ENCODE data around the gene CC2D1A.
"Not testable (repeated sequence)": the region's sequence is repeated elsewhere in the genome, so short reads cannot be mapped to it uniquely, and the experiment has no call there.

The CC2D1A gene

GRCh38 chr19:13909430-13909829 is 3.4 kb downstream of the CC2D1A start:
- Histone ChIP-seq H3K9ac (ENCODE audit: low read depth, low read length) (no peak overlapping the region), H3K27ac (ENCODE audit: low read depth, low read length) (no peak overlapping the region), H3K9me3 (ENCODE audit: control insufficient read depth, insufficient read depth, low read length) (no peaks in the 10 kb centered on the region), H3K4me3 (ENCODE audit: low read depth, low read length) (no peak overlapping the region), H3K4me1 (ENCODE audit: control insufficient read depth, insufficient read depth, low read length) (no peaks in the 10 kb centered on the region), H3K27me3 (ENCODE audit: control insufficient read depth, insufficient read depth, low read length) (peaks cover 10% of the 10 kb centered on the region), H3K36me3 (ENCODE audit: control insufficient read depth, insufficient read depth, low read length) (peaks cover 24% of the 10 kb centered on the region)

- Histone ChIP-seq H3K9ac (ENCODE audit: low read depth, low read length) (no peak overlapping the region), H3K36me3 (ENCODE audit: control insufficient read depth, insufficient read depth, low read length) (peaks cover 53% of the 10 kb centered on the region), H3K4me3 (ENCODE audit: low read depth, low read length) (no peak overlapping the region), H3K27ac (ENCODE audit: low read depth, low read length) (no peak overlapping the region), H3K4me1 (ENCODE audit: control insufficient read depth, insufficient read depth, low read length) (no peaks in the 10 kb centered on the region), H3K27me3 (ENCODE audit: control insufficient read depth, insufficient read depth, low read length) (no peaks in the 10 kb centered on the region), H3K9me3 (ENCODE audit: control insufficient read depth, insufficient read depth, low read length) (no peaks in the 10 kb centered on the region)
Observed at GRCh38 chr19:13913352-13913751, 7.4 kb downstream of the CC2D1A start.

GRCh38 chr19:13914777-13915176 is 8.8 kb downstream of the CC2D1A start:
- Histone ChIP-seq H3K27ac (ENCODE audit: low read depth, low read length) (no peak overlapping the region), H3K36me3 (ENCODE audit: control insufficient read depth, insufficient read depth, low read length) (peaks cover 59% of the 10 kb centered on the region), H3K9ac (ENCODE audit: low read depth, low read length) (no peak overlapping the region), H3K9me3 (ENCODE audit: control insufficient read depth, insufficient read depth, low read length) (no peaks in the 10 kb centered on the region), H3K4me1 (ENCODE audit: control insufficient read depth, insufficient read depth, low read length) (no peaks in the 10 kb centered on the region), H3K4me3 (ENCODE audit: low read depth, low read length) (no peak overlapping the region), H3K27me3 (ENCODE audit: control insufficient read depth, insufficient read depth, low read length) (no peaks in the 10 kb centered on the region)

- H3K27ac ChIP-seq (ENCODE audit: low read depth, low read length), result no peak overlapping the region
- H3K36me3 ChIP-seq (ENCODE audit: control insufficient read depth, insufficient read depth, low read length), result peaks cover 70% of the 10 kb centered on the region
Observed at GRCh38 chr19:13917888-13918406, 11.9 kb downstream of the CC2D1A start.

GRCh38 chr19:13918726-13919411 is 12.9 kb downstream of the CC2D1A start:
- no peak overlapping the region for H3K4me3 ChIP-seq (ENCODE audit: low read depth, low read length)
- H3K4me1 ChIP-seq (ENCODE audit: control insufficient read depth, insufficient read depth, low read length), result no peaks in the 10 kb centered on the region
- H3K9me3 ChIP-seq (ENCODE audit: control insufficient read depth, insufficient read depth, low read length), result peaks cover 5% of the 10 kb centered on the region; the same call in 1 of the 2 replicates
- H3K27ac ChIP-seq (ENCODE audit: low read depth, low read length), result no peak overlapping the region
- no peaks in the 10 kb centered on the region for H3K27me3 ChIP-seq (ENCODE audit: control insufficient read depth, insufficient read depth, low read length)
- peaks cover 71% of the 10 kb centered on the region for H3K36me3 ChIP-seq (ENCODE audit: control insufficient read depth, insufficient read depth, low read length)
- no peak overlapping the region for H3K9ac ChIP-seq (ENCODE audit: low read depth, low read length)

More at GRCh38 chr19:13917888-13918406, 11.9 kb downstream of the CC2D1A start:
- Histone ChIP-seq H3K4me3 (ENCODE audit: low read depth, low read length) (no peak overlapping the region), H3K9ac (ENCODE audit: low read depth, low read length) (no peak overlapping the region), H3K4me1 (ENCODE audit: control insufficient read depth, insufficient read depth, low read length) (no peaks in the 10 kb centered on the region), H3K27me3 (ENCODE audit: control insufficient read depth, insufficient read depth, low read length) (no peaks in the 10 kb centered on the region), H3K9me3 (ENCODE audit: control insufficient read depth, insufficient read depth, low read length) (peaks cover 5% of the 10 kb centered on the region; the same call in 1 of the 2 replicates)

GRCh38 chr19:13920524-13920923 is 14.5 kb downstream of the CC2D1A start:
- H3K9me3 ChIP-seq (ENCODE audit: control insufficient read depth, insufficient read depth, low read length), result peaks cover 5% of the 10 kb centered on the region; the same call in 1 of the 2 replicates
- no peak overlapping the region for H3K9ac ChIP-seq (ENCODE audit: low read depth, low read length)
- no peak overlapping the region for H3K4me3 ChIP-seq (ENCODE audit: low read depth, low read length)
- peaks cover 69% of the 10 kb centered on the region for H3K36me3 ChIP-seq (ENCODE audit: control insufficient read depth, insufficient read depth, low read length)
- H3K4me1 ChIP-seq (ENCODE audit: control insufficient read depth, insufficient read depth, low read length), result no peaks in the 10 kb centered on the region
- H3K27me3 ChIP-seq (ENCODE audit: control insufficient read depth, insufficient read depth, low read length), result no peaks in the 10 kb centered on the region
- no peak overlapping the region for H3K27ac ChIP-seq (ENCODE audit: low read depth, low read length)

- H3K9ac ChIP-seq (ENCODE audit: low read depth, low read length), result no peak overlapping the region
- no peaks in the 10 kb centered on the region for H3K27me3 ChIP-seq (ENCODE audit: control insufficient read depth, insufficient read depth, low read length)
- no peaks in the 10 kb centered on the region for H3K4me1 ChIP-seq (ENCODE audit: control insufficient read depth, insufficient read depth, low read length)
- peaks cover 5% of the 10 kb centered on the region; the same call in 1 of the 2 replicates for H3K9me3 ChIP-seq (ENCODE audit: control insufficient read depth, insufficient read depth, low read length)
- H3K4me3 ChIP-seq (ENCODE audit: low read depth, low read length), result no peak overlapping the region
- H3K27ac ChIP-seq (ENCODE audit: low read depth, low read length), result no peak overlapping the region
- peaks cover 66% of the 10 kb centered on the region for H3K36me3 ChIP-seq (ENCODE audit: control insufficient read depth, insufficient read depth, low read length)
Observed at GRCh38 chr19:13920940-13921747, 15.1 kb downstream of the CC2D1A start.

GRCh38 chr19:13922118-13922517 is 16.1 kb downstream of the CC2D1A start:
- H3K27ac ChIP-seq (ENCODE audit: low read depth, low read length); H3K4me1 ChIP-seq (ENCODE audit: control insufficient read depth, insufficient read depth, low read length); H3K4me3 ChIP-seq (ENCODE audit: low read depth, low read length); H3K27me3 ChIP-seq (ENCODE audit: control insufficient read depth, insufficient read depth, low read length); H3K9ac ChIP-seq (ENCODE audit: low read depth, low read length); H3K9me3 ChIP-seq (ENCODE audit: control insufficient read depth, insufficient read depth, low read length): not testable (repeated sequence)
- H3K36me3 ChIP-seq (ENCODE audit: control insufficient read depth, insufficient read depth, low read length), result peaks cover 67% of the 10 kb centered on the region

GRCh38 chr19:13923194-13923987 is 17.4 kb downstream of the CC2D1A start:
- Histone ChIP-seq H3K27me3 (ENCODE audit: control insufficient read depth, insufficient read depth, low read length) (no peaks in the 10 kb centered on the region), H3K27ac (ENCODE audit: low read depth, low read length) (no peak overlapping the region), H3K4me1 (ENCODE audit: control insufficient read depth, insufficient read depth, low read length) (no peaks in the 10 kb centered on the region), H3K9ac (ENCODE audit: low read depth, low read length) (no peak overlapping the region), H3K36me3 (ENCODE audit: control insufficient read depth, insufficient read depth, low read length) (peaks cover 72% of the 10 kb centered on the region), H3K4me3 (ENCODE audit: low read depth, low read length) (no peak overlapping the region), H3K9me3 (ENCODE audit: control insufficient read depth, insufficient read depth, low read length) (peaks cover 5% of the 10 kb centered on the region; the same call in 1 of the 2 replicates)

- H3K9ac ChIP-seq (ENCODE audit: low read depth, low read length), result no peak overlapping the region
- no peak overlapping the region for H3K4me3 ChIP-seq (ENCODE audit: low read depth, low read length)
- no peaks in the 10 kb centered on the region for H3K4me1 ChIP-seq (ENCODE audit: control insufficient read depth, insufficient read depth, low read length)
- H3K27ac ChIP-seq (ENCODE audit: low read depth, low read length), result no peak overlapping the region
- peaks cover 66% of the 10 kb centered on the region for H3K36me3 ChIP-seq (ENCODE audit: control insufficient read depth, insufficient read depth, low read length)
- H3K27me3 ChIP-seq (ENCODE audit: control insufficient read depth, insufficient read depth, low read length), result no peaks in the 10 kb centered on the region
- peaks cover 1% of the 10 kb centered on the region; the same call in 1 of the 2 replicates for H3K9me3 ChIP-seq (ENCODE audit: control insufficient read depth, insufficient read depth, low read length)
Observed at GRCh38 chr19:13926010-13926409, 20.0 kb downstream of the CC2D1A start.
